DND-41 (cell line): ENCODE measurements around the gene PCP2.
A peak's percentile ranks its signal among the peaks of the same experiment; 100 is the strongest.

Experiments
- ATAC-seq: fragments of 200-7000 bp; cut with Tn5 transposase; 3 replicates; pipeline ENCODE4 v1.9.1; 2021; ENCODE audit warnings: low read depth; ENCODE audit not compliant: insufficient read depth
- DNase-seq: peaks from one replicate; pipeline ENCODE4 v3.0.0-alpha.2; 2020
- H2AFZ ChIP-seq: 2 replicates; pipeline ENCODE4 v1.6.0; 2012; ENCODE audit warnings: low read depth, low read length
- H3K27ac ChIP-seq: 2 replicates; pipeline ENCODE4 v1.5.1; 2012; ENCODE audit warnings: low read length, inconsistent platforms
- H3K27me3 ChIP-seq: fragments of 200-600 bp; sonication (generic); 2 replicates; pipeline ENCODE4 v1.6.0; 2012; ENCODE audit warnings: low read length, mild to moderate bottlenecking, inconsistent platforms; ENCODE audit not compliant: insufficient read depth, poor library complexity
- H3K36me3 ChIP-seq: 2 replicates; pipeline ENCODE4 v1.5.1; 2012; ENCODE audit warnings: low read length, inconsistent platforms; ENCODE audit not compliant: insufficient read depth
- H3K4me1 ChIP-seq: 2 replicates; pipeline ENCODE4 v1.5.1; 2012; ENCODE audit warnings: mild to moderate bottlenecking, low read length; ENCODE audit not compliant: insufficient read depth
- H3K4me2 ChIP-seq: 2 replicates; pipeline ENCODE4 v1.6.0; 2012; ENCODE audit warnings: mild to moderate bottlenecking, moderate library complexity, low read length, inconsistent platforms; ENCODE audit not compliant: insufficient read depth
- H3K4me3 ChIP-seq, 2 experiments: fragments of 200-600 bp in 1 of 2; shearing (Covaris generic) in 1 of 2; 2 replicates each; pipeline ENCODE4 v1.5.1; 2012 to 2016; ENCODE audit warnings: inconsistent platforms in 2 of 2, low read length in 2 of 2, mild to moderate bottlenecking in 2 of 2, low read depth in 1 of 2, moderate library complexity in 1 of 2
- H3K79me2 ChIP-seq: 2 replicates; pipeline ENCODE4 v1.6.0; 2012; ENCODE audit warnings: low read length, inconsistent platforms; ENCODE audit not compliant: insufficient read depth
- H3K9ac ChIP-seq: 2 replicates; pipeline ENCODE4 v1.6.0; 2012; ENCODE audit warnings: low read depth, mild to moderate bottlenecking, inconsistent platforms, low read length, moderate library complexity
- H3K9me3 ChIP-seq: 2 replicates; pipeline ENCODE4 v1.5.1; 2012; ENCODE audit warnings: low read length, moderate library complexity, mild to moderate bottlenecking, inconsistent platforms; ENCODE audit not compliant: insufficient read depth, severe bottlenecking
- H4K20me1 ChIP-seq: 2 replicates; pipeline ENCODE4 v1.6.0; 2012; ENCODE audit warnings: low read length; ENCODE audit not compliant: insufficient read depth
- CTCF ChIP-seq: IDR thresholded peaks from 2 replicates; pipeline ENCODE4 v1.5.1; 2012; ENCODE audit warnings: borderline replicate concordance, low read length, moderate library complexity, mild to moderate bottlenecking; ENCODE audit not compliant: poor library complexity, severe bottlenecking; ENCODE audit errors: extremely low read depth
- EZH2 ChIP-seq: IDR thresholded peaks from 3 replicates; pipeline ENCODE4 v1.6.1; 2012; ENCODE audit warnings: borderline replicate concordance, low read depth, mild to moderate bottlenecking, moderate library complexity, low read length, inconsistent platforms; ENCODE audit not compliant: severe bottlenecking

The PCP2 gene

GRCh38 chr19:7661744-7662538, 28.4 kb upstream of the PCP2 start:
- Histone ChIP-seq H4K20me1 (no peaks in the 10 kb centered on the region), H3K9me3 (no peaks in the 10 kb centered on the region), H3K27ac (no peak overlapping the region), H3K27me3 (no peaks in the 10 kb centered on the region), H3K4me3 (no peak overlapping the region), H3K9ac (no peak overlapping the region), H3K36me3 (no peaks in the 10 kb centered on the region), H3K4me2 (no peak overlapping the region), H2AFZ (no peak overlapping the region), H3K4me1 (peaks cover 16% of the 10 kb centered on the region), H3K79me2 (no peaks in the 10 kb centered on the region)
- no peak for ATAC-seq
- TF ChIP-seq CTCF = no peak
- TF ChIP-seq EZH2 = no peak
- DNase-seq = no peak

- Histone ChIP-seq H3K27ac (peak overlapping the region; percentile 50; the same call in 1 of the 2 replicates), H3K4me3 (peak overlapping the region in 1 of 2 experiments; percentile 41; a peak in 1 of 4 replicates), H3K4me2 (peak overlapping the region; percentile 56), H3K4me1 (peaks cover 16% of the 10 kb centered on the region), H3K9me3 (no peaks in the 10 kb centered on the region), H2AFZ (peak overlapping the region; percentile 61), H3K36me3 (no peaks in the 10 kb centered on the region), H4K20me1 (no peaks in the 10 kb centered on the region), H3K79me2 (no peaks in the 10 kb centered on the region), H3K9ac (no peak overlapping the region; the same call in 1 of the 2 replicates), H3K27me3 (no peaks in the 10 kb centered on the region)
- ATAC-seq = peak; percentile 95
- DNase-seq = peak; percentile 66
- TF ChIP-seq EZH2 (no peak), CTCF (no peak)
Observed at GRCh38 chr19:7658219-7658686, 24.7 kb upstream of the PCP2 start.

GRCh38 chr19:7657131-7657751, 23.7 kb upstream of the PCP2 start:
- peaks cover 19% of the 10 kb centered on the region for H3K4me1 ChIP-seq
- no peak overlapping the region for H3K4me3 ChIP-seq
- no peak overlapping the region for H2AFZ ChIP-seq
- no peaks in the 10 kb centered on the region for H3K36me3 ChIP-seq
- no peaks in the 10 kb centered on the region for H3K79me2 ChIP-seq
- H3K27ac ChIP-seq = no peak overlapping the region
- H3K4me2 ChIP-seq = no peak overlapping the region
- no peak overlapping the region for H3K9ac ChIP-seq
- ATAC-seq (no peak), DNase-seq (peak; percentile 33)
- H4K20me1 ChIP-seq = no peaks in the 10 kb centered on the region
- TF ChIP-seq CTCF (no peak), EZH2 (no peak)
- H3K27me3 ChIP-seq = no peaks in the 10 kb centered on the region
- no peaks in the 10 kb centered on the region for H3K9me3 ChIP-seq
